ENCODE results near the gene RXFP3. TPM values are rescaled to one million over a fixed set of nuclear protein-coding genes. Genes with fewer than 3 reads are reported as not detected.

RXFP3 gene
- total and polyA plus RNA-seq, 4 experiments from 2014 or later = not detected

DNA sequence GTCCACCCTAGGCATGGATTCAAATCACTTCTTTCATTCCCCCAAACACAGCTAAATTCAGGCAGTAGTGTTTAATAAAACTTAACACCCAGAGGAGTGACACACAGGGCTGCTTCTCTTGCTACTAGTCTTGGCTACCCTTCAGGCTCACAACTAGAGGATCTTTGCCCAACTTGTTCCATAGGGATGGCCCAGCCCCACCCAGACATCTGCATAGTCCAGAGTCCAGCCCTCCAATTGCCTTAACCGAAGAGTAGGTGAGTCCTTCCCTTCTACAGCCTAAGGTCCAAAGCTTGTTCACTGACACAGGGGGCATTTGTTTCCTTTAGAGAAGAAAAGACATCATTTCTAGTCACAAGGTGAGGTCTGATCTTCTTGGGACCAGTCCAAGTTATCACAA, 15.2 kb upstream of the RXFP3 start:
- Mint-ChIP-seq H3K27me3 (peaks cover 11 to 20% of the 10 kb centered on the region in 2 donors), H3K36me3 (peaks cover 0 to 4% of the 10 kb centered on the region in 2 donors), H3K4me3 (no peak overlapping the region), H3K4me1 (no peaks in the 10 kb centered on the region), H3K9me3 (peaks cover 2 to 42% (median 34%) of the 10 kb centered on the region in 8 donors), H3K27ac (no peak overlapping the region)
- DNase-seq = no peak
- Histone ChIP-seq H3K4me3 (ENCODE audit: low read length in 2 of 2) (no peak overlapping the region), H3K9me3 (ENCODE audit: control insufficient read depth in 1 of 2, low read length in 2 of 2) (no peaks in the 10 kb centered on the region), H3K27ac (ENCODE audit: low read depth, low read length) (no peak overlapping the region), H3K4me1 (ENCODE audit: insufficient read depth, low read length) (no peaks in the 10 kb centered on the region), H3K27me3 (ENCODE audit: insufficient read depth, low read length) (no peaks in the 10 kb centered on the region), H3K36me3 (ENCODE audit: insufficient read depth, low read length) (no peaks in the 10 kb centered on the region)
- ChIA-PET CTCF (ENCODE audit: partially characterized antibody) (no interaction called here), POLR2A (ENCODE audit: partially characterized antibody) (no interaction called here)
- intact Hi-C loops (cut with micrococcal nuclease) = no loop called here

DNA sequence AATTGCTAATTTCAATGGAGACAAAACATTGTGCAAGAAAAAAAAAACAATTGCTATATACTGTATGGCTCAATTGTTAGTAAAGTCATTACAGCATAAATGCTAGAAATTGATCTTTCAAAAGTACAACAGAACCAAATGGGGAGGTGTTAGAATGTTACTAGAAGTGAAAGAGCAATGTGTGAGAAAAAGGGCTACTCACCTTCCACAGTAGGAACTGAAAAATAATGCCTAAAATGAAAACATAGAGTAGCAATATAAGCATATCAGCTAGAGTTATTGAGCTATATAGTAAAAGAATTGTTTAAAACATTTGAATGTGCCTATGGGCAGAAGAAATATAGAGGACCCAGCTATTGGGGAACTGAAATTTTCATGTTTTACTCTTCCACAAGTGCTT, 10.9 kb upstream of the RXFP3 start:
- Mint-ChIP-seq H3K36me3 (peaks cover 0 to under 1% of the 10 kb centered on the region in 2 donors), H3K9me3 (peaks cover 0 to 8% (median 2%) of the 10 kb centered on the region in 8 donors), H3K27ac (no peak overlapping the region), H3K4me1 (no peaks in the 10 kb centered on the region), H3K27me3 (peaks cover 6 to 14% of the 10 kb centered on the region in 2 donors), H3K4me3 (no peak overlapping the region)
- POLR2A ChIA-PET (ENCODE audit: partially characterized antibody) = no interaction called here
- no peak overlapping the region for H3K27ac ChIP-seq (ENCODE audit: low read depth, low read length)
- H3K4me1 ChIP-seq (ENCODE audit: insufficient read depth, low read length) = no peaks in the 10 kb centered on the region
- H3K27me3 ChIP-seq (ENCODE audit: insufficient read depth, low read length) = no peaks in the 10 kb centered on the region
- H3K9me3 ChIP-seq (ENCODE audit: control insufficient read depth in 1 of 2, low read length in 2 of 2) = no peaks in the 10 kb centered on the region
- no peak for DNase-seq
- CTCF ChIA-PET (ENCODE audit: partially characterized antibody) = interaction anchor here (1.7 kb wide), 1 partner anchor 9 kb away, joined by 5 read pairs; no protein-coding TSS in a partner anchor
- intact Hi-C loops (cut with micrococcal nuclease) = no loop called here
- H3K36me3 ChIP-seq (ENCODE audit: insufficient read depth, low read length) = no peaks in the 10 kb centered on the region
- H3K4me3 ChIP-seq (ENCODE audit: low read length in 2 of 2) = no peak overlapping the region

DNA sequence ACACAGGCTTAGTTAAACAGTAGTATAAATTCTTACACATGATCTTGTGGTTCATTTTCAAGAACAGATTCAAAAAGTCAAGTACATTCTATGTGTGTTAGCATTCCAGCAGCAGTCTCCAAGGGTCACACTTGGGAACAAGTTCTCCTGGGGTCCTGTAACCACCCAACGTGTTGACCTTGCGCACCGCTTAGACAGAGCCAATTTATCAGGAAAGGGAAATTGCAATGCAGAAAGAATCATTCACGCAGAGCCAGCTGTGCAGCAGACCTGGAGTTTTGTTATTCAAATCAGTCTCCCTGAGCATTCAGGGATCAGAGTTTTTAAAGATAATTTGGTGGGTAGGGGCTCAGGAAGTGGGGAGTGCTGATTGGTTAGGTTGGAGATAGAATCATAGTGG, 8.5 kb upstream of the RXFP3 start:
- intact Hi-C loops (cut with micrococcal nuclease) = no loop called here
- no peaks in the 10 kb centered on the region for H3K36me3 Mint-ChIP-seq
- no peaks in the 10 kb centered on the region for H3K9me3 Mint-ChIP-seq
- Histone ChIP-seq H3K36me3 (ENCODE audit: insufficient read depth, low read length) (no peaks in the 10 kb centered on the region), H3K4me3 (ENCODE audit: low read length in 2 of 2) (no peak overlapping the region), H3K27ac (ENCODE audit: low read depth, low read length) (no peak overlapping the region), H3K27me3 (ENCODE audit: insufficient read depth, low read length) (no peaks in the 10 kb centered on the region), H3K4me1 (ENCODE audit: insufficient read depth, low read length) (no peaks in the 10 kb centered on the region), H3K9me3 (ENCODE audit: control insufficient read depth in 1 of 2, low read length in 2 of 2) (no peaks in the 10 kb centered on the region)
- ChIA-PET CTCF (ENCODE audit: partially characterized antibody) (no interaction called here), POLR2A (ENCODE audit: partially characterized antibody) (no interaction called here)
- H3K27ac Mint-ChIP-seq = no peak overlapping the region
- H3K27me3 Mint-ChIP-seq = peaks cover 3 to 7% of the 10 kb centered on the region in 2 donors
- DNase-seq = no peak
- no peaks in the 10 kb centered on the region for H3K4me1 Mint-ChIP-seq
- no peak overlapping the region for H3K4me3 Mint-ChIP-seq

DNA sequence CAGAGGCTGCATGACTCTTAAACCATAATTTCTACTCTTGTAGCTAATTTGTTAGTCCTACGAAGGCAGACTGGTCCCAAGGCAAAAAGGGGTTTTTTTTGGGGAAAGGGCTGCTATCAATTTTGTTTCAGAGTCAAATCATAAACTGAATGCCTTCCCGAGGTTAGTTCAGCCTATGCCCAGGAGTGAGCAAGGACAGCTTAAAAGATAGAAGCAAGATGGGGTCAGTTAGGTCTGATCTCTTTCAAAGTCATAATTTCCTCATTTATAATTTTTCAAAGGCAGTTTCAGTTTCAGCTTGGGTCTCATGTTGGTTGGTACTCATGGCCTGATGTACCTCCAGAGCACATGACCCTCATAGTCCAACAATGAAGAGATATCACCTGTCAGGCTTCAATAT, 7.9 kb upstream of the RXFP3 start:
- CTCF ChIA-PET (ENCODE audit: partially characterized antibody) = no interaction called here
- no peak overlapping the region for H3K4me3 ChIP-seq (ENCODE audit: low read length in 2 of 2)

DNA sequence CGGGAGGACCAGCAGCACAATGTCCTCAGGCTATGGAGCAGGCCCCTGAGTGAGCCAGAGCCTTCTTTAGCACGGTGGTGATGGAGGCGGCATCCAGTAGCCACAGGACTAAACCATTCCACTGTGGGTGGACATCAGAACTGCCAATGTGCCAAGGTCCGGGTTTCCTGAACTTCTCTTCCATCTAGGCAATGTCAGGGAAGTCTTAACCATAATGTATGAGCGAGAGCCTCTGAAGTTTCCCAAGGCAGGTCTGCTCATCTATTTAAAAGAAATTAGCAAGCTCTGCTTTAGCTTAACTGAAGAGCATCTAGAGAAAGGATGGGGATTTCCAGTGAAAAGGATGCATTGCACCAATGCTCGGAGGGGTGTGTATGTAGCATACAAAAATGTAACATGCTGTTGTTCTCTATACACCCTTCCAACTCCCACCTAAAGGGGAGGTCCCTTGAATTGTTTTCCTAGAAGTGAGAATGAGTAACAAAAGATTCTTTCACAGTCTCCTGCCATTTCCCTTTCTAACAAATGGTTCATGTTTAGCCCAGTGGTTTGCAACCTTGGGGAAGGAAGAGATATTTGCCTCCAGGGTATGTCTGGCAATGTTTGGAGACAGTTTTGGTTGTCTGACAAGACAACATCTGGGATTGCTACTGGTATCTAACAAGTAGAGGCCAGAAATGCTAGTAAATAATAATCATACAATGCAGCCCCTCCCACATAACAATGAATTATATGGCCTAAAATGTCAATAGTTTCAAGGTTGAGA, 6.1 kb upstream of the RXFP3 start:
- H3K4me1 Mint-ChIP-seq = no peaks in the 10 kb centered on the region
- Histone ChIP-seq H3K27me3 (ENCODE audit: insufficient read depth, low read length) (no peaks in the 10 kb centered on the region), H3K4me3 (ENCODE audit: low read length in 2 of 2) (no peak overlapping the region), H3K9me3 (ENCODE audit: control insufficient read depth in 1 of 2, low read length in 2 of 2) (no peaks in the 10 kb centered on the region), H3K4me1 (ENCODE audit: insufficient read depth, low read length) (no peaks in the 10 kb centered on the region), H3K27ac (ENCODE audit: low read depth, low read length) (no peak overlapping the region), H3K36me3 (ENCODE audit: insufficient read depth, low read length) (no peaks in the 10 kb centered on the region)
- H3K27ac Mint-ChIP-seq = no peak overlapping the region
- no peaks in the 10 kb centered on the region for H3K9me3 Mint-ChIP-seq
- ChIA-PET POLR2A (ENCODE audit: partially characterized antibody) (no interaction called here), CTCF (ENCODE audit: partially characterized antibody) (interaction anchor here (7.6 kb wide), 1 partner anchor 495 kb away, joined by 71 read pairs; no protein-coding TSS in a partner anchor)
- no peaks in the 10 kb centered on the region for H3K36me3 Mint-ChIP-seq
- peaks cover 3 to 6% of the 10 kb centered on the region in 2 donors for H3K27me3 Mint-ChIP-seq
- H3K4me3 Mint-ChIP-seq = no peak overlapping the region
- no peak for DNase-seq
- intact Hi-C loops (cut with micrococcal nuclease) = loop anchor here (5.0 kb wide), 1 partner anchor 73 kb away; no protein-coding TSS in a partner anchor

More for the DNA sequence above, 7.9 kb upstream of the RXFP3 start:
- Mint-ChIP-seq H3K9me3 (no peaks in the 10 kb centered on the region), H3K4me3 (no peak overlapping the region), H3K27ac (no peak overlapping the region), H3K36me3 (no peaks in the 10 kb centered on the region), H3K4me1 (no peaks in the 10 kb centered on the region), H3K27me3 (peaks cover 3 to 6% of the 10 kb centered on the region in 2 donors)
- H3K9me3 ChIP-seq (ENCODE audit: control insufficient read depth in 1 of 2, low read length in 2 of 2) = no peaks in the 10 kb centered on the region
- H3K4me1 ChIP-seq (ENCODE audit: insufficient read depth, low read length) = no peaks in the 10 kb centered on the region
- H3K36me3 ChIP-seq (ENCODE audit: insufficient read depth, low read length) = no peaks in the 10 kb centered on the region
- no peaks in the 10 kb centered on the region for H3K27me3 ChIP-seq (ENCODE audit: insufficient read depth, low read length)
- H3K27ac ChIP-seq (ENCODE audit: low read depth, low read length) = no peak overlapping the region
- intact Hi-C loops (cut with micrococcal nuclease) = no loop called here
- DNase-seq = no peak
- POLR2A ChIA-PET (ENCODE audit: partially characterized antibody) = no interaction called here

DNA sequence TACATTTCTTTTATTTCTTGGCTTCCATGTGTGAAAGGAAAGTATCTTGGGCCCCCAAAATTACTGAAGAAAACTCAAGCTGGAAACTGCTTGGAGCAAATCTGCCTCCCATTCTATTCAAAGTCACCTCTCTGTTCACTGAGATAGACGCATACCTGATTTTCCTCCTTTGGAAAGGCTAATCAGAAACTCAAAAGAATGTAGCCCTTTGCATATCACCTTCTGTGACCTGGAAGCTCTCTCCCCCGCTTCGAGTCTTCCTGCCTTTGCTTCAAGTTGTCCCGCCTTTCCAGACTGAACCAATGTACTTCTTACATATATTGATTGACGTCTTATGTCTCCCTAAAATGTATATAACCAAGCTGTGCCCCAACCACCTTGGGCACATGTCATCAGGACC, 5.0 kb upstream of the RXFP3 start:
- Mint-ChIP-seq H3K27ac (no peak overlapping the region), H3K4me1 (peaks cover 0 to 7% (median 2%) of the 10 kb centered on the region in 4 donors), H3K36me3 (no peaks in the 10 kb centered on the region), H3K9me3 (peaks cover 0 to 2% (median 0%) of the 10 kb centered on the region in 8 donors), H3K4me3 (no peak overlapping the region), H3K27me3 (peaks cover 8 to 12% of the 10 kb centered on the region in 2 donors)
- intact Hi-C loops (cut with micrococcal nuclease) = loop anchor here (5.0 kb wide), 1 partner anchor 74 kb away; no protein-coding TSS in a partner anchor
- Histone ChIP-seq H3K27ac (ENCODE audit: low read depth, low read length) (no peak overlapping the region), H3K4me3 (ENCODE audit: low read length in 2 of 2) (no peak overlapping the region), H3K4me1 (ENCODE audit: insufficient read depth, low read length) (no peaks in the 10 kb centered on the region), H3K36me3 (ENCODE audit: insufficient read depth, low read length) (no peaks in the 10 kb centered on the region), H3K9me3 (ENCODE audit: control insufficient read depth in 1 of 2, low read length in 2 of 2) (no peaks in the 10 kb centered on the region), H3K27me3 (ENCODE audit: insufficient read depth, low read length) (peaks cover 9% of the 10 kb centered on the region)
- ChIA-PET CTCF (ENCODE audit: partially characterized antibody) (interaction anchor here (0.9 to 7.6 kb wide), 2 partner anchors 39 to 496 kb away, joined by 5 to 71 read pairs; no protein-coding TSS in a partner anchor), POLR2A (ENCODE audit: partially characterized antibody) (no interaction called here)
- no peak for DNase-seq

DNA sequence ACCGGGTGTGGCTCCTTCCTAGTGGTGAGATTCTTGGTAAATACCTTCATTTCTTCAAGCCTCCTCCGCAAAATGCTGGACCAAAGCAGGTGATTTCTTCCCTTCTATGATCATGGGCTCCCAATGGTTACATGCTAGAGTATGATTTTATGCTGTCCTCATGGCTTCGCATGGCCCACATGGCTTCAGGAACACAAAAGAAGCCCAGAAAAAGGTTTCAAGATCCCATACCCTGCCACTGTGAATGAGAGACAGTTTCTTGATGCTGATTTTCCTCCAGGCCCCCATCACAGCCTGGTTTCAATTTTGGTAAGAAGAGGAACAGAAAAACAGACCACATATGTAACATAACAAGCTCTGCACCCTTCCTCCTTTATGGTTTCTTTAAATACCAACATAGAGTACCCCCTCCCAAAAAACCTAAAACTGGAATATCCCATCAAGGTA, 2.4 kb upstream of the RXFP3 start:
- no peak overlapping the region for H3K4me3 ChIP-seq (ENCODE audit: low read length in 2 of 2)
- no peak overlapping the region for H3K27ac ChIP-seq (ENCODE audit: low read depth, low read length)
- Mint-ChIP-seq H3K4me3 (no peak overlapping the region), H3K4me1 (peaks cover 0 to 8% (median 3%) of the 10 kb centered on the region in 4 donors), H3K27ac (no peak overlapping the region), H3K27me3 (peaks cover 22 to 25% of the 10 kb centered on the region in 2 donors), H3K9me3 (peaks cover 0 to 2% (median 0%) of the 10 kb centered on the region in 8 donors), H3K36me3 (no peaks in the 10 kb centered on the region)
- no peaks in the 10 kb centered on the region for H3K36me3 ChIP-seq (ENCODE audit: insufficient read depth, low read length)
- H3K9me3 ChIP-seq (ENCODE audit: control insufficient read depth in 1 of 2, low read length in 2 of 2) = no peaks in the 10 kb centered on the region
- H3K27me3 ChIP-seq (ENCODE audit: insufficient read depth, low read length) = peaks cover 9% of the 10 kb centered on the region
- H3K4me1 ChIP-seq (ENCODE audit: insufficient read depth, low read length) = no peaks in the 10 kb centered on the region
- intact Hi-C loops (cut with micrococcal nuclease) = loop anchor here (1.0 to 5.0 kb wide), 3 partner anchors 76 to 461 kb away; no protein-coding TSS in a partner anchor
- ChIA-PET CTCF (ENCODE audit: partially characterized antibody) (interaction anchor here (0.9 to 7.6 kb wide), 11 partner anchors 8 to 499 kb away, joined by 3 to 71 read pairs (median 5); partner anchors contain the start of gene TARS1), POLR2A (ENCODE audit: partially characterized antibody) (no interaction called here)
- no peak for DNase-seq

Measured in CD4-positive, alpha-beta memory T cell (primary cell).